ENCODE data around the gene TMEM253.

Gene TMEM253

DNA sequence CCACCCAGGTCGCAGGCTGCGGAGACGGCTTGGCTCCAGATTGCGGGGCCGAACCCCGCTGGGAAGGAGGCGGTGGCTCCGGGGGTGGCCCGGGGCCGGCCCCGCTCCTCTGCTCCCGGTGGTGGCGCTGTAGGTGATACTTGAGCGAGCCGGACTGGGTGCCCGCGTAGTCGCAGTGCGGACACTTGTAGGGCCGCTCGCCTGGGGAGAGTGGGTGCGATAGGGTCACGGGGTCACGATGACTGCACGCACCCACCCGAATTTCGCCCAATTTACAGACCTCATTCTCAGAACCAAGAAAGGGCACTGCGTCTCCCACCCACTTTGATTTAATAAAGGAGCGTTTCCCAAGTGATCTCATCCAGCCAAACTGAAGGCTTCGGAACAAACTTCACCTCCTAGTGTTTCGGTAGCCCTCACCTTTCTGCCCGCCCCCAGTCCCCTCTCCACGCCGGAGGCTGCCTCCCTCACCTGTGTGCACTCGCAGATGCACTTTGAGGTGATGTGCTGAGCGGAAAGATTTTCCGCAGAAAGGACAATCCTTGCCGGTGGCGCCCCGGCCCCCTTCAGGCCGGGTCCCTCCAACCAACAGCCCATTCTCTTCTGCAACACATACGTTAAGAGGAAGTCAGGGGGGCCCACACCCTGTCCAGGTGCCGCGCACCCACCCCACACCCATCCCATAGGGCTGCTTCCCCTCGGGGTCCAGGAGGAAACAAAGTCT lies 9.8 kb upstream of the TMEM253 start:
- DNase-seq: no peak

GRCh38 chr14:21091821-21092272 lies 9.0 kb upstream of the TMEM253 start:
- DNase-seq: no peak

GRCh38 chr14:21092273-21093011 lies 8.4 kb upstream of the TMEM253 start:
- peak; percentile 86 for DNase-seq

- no peak for DNase-seq
Measured at GRCh38 chr14:21093018-21093417, 7.8 kb upstream of the TMEM253 start.

DNA sequence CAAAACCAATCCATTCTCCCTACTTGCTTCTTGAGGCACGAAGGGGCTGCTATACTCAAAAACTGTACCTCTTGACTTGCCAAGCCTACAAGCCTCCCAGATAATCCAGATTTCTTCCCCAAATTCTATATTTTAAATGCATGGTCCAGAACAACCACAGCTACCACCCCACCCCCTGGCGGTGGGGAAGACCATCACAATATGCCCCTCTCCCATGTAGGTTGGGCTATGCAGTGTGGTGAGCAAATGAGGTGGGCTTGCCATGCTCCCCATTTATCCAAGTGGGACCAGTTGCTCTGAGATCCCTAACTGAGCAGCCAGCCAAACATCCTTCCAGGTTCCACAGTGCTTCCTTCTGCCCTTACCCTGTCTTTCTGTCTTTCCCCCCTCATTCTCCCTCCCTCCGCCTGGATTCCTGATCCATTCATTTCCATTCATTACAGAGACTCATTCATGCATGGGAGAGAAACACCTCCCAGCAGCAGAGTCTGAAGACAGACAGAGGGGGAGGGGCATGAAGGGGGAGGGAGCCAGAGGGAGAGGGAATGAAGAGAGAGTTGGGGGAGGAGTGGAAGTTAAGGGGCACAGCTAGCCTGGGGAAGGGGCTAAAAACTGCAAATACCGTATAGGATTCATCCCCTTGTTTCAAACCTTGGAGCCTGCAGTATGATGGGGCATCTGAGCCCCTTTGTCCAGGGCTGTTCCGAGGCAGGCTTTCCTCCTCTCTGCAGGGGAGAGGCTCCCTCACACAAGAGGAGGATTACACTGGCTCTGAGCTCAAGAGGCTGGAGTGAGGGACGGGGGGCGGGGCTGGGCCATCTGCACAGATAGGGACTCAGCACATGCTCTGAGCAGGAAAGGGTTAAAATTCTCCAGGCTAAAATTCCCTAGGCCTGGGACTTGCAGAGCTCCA lies 6.8 kb upstream of the TMEM253 start:
- no peak for DNase-seq

- peak; percentile 35 for DNase-seq
Measured at GRCh38 chr14:21095430-21096205, 5.2 kb upstream of the TMEM253 start.

DNA sequence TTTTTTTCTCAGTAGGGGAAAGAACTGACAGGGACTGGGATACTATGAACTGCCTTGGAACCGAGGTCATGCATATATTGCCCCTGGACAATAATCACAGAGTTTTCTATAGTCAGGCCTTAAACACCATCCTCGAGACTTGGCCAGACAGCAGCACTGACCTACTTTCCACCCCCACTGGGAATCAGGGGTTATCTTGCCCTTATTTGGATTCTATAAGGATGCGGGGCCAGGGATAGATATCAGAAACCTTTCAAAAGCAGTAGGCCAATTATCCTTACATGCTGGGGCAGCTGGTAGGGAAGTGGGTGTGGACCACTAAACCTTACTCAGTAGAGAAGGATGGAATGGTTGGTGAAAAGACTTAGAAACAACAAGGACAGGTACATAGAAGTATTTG lies 4.4 kb upstream of the TMEM253 start:
- DNase-seq: no peak

- no peak for DNase-seq
Measured at GRCh38 chr14:21096978-21097635, 3.8 kb upstream of the TMEM253 start.

DNA sequence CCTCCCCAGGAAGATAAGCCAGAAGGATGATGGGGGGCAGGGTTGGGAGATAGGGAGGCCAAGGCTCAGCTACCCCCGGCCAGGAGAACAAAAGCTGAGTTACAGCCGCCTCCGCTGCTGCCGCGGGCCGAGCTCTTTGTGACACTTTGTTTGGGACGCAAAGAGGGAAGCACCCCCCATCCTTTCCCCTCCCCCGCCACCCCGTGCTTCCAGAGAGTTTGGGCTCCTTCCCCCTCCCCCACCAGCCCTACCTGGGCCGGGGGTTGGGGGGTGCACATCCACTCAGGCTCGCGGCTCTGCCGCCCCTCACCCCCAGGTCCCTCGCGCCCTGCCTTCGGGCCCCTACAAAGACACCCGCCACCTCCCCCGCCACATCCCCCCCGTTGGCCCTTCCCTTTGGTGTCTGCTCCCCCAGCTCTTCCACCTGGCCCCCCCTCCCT lies 3.2 kb upstream of the TMEM253 start:
- peak; percentile 41 for DNase-seq

DNA sequence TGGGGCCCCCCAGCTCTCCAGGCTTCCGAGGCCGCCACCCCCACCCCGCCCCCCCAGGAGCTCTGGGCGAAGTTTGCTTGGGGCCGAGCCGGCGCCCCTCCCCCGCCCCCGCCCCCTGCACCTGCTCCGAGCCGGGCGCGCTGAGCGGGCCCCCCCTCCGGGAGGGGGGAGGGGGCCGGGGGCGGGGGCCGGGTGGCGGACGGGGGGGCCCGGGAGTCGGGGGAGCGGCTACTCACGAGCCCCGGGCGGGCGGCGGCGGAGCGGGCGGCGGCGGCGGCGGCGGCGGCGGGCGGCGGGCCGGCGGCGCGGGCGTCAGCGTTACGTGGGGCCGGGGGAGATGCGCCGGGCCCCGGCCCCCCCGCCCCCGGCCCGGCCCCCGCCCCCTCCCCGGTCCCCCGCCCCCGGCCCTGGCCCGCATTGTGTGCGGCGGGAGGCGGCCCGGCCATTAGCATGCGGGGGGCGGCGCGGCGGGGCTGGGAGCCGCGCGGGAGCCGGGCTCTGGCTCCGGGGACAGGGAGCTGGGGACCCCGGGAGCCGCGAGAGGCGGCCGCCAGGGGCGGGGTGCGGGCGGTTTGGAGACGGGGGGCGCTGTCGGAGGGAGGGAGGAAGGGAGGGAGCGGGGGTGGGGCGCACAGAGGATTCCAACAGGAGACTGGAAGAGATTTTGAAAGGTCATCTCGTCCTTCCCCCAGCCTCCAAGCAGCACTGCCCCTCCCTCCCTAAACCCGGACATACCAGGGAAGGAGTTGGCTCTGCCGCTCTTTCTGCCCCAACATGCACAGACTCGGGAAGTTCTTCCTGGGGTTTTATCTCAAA lies 2.6 kb upstream of the TMEM253 start, which contains the start of gene ZNF219:
Gene ZNF219, minus strand, starts transcription at position 580 of the 816 bp plus-strand sequence. CDS start 5,064 bp downstream, outside the sequence.
- peak; percentile 71 for DNase-seq

- no peak for DNase-seq
Measured at GRCh38 chr14:21098892-21099595, 1.8 kb upstream of the TMEM253 start.

GRCh38 chr14:21099596-21099985 lies 1.3 kb upstream of the TMEM253 start:
- DNase-seq: no peak

- DNase-seq: no peak
Measured at GRCh38 chr14:21101802-21102413, 1.0 kb downstream of the TMEM253 start.

DNA sequence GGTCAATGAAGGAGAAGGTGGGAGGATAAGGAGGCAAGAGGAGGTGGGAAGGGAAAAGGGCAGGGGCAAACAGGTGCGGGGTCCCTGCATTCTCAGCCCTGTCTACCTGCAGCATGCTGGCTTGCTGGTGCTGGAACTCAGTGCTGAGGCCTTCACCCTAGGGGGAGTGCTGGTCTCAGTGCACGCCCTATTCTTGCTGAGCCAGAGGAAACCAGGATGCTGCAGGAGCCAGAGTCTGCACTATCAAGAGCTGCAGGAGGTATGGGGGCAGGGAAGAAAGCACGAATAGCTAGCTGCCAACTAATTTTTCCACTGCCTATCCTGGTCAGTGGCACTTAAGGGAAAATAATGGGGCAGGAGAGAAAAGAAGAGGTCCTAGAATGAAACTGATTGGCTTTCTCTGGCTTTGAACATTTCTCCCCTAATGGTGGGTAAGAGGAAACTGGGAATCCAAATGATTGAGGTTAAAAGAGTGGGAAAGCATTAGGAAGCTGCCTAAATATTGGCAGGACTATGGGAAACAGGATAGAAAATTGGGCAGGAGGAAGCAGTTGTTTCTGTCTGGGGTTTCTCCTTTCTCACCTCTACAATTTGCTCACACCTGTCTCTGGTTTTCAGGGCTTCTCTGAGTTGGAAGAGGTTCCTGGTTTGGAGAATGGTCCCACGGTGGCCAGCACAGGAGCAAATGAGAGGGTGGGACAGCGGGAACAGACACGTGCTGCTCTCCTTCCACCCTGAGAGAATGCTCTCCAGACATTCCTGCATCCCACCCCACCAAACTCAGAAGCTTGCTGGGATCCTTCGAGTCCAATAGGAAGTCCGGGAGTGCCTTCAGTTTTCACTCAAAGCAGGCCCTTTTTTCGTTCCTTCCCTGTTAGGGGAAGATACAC lies 1.9 kb downstream of the TMEM253 start:
- peak; percentile 77 for DNase-seq

DNA sequence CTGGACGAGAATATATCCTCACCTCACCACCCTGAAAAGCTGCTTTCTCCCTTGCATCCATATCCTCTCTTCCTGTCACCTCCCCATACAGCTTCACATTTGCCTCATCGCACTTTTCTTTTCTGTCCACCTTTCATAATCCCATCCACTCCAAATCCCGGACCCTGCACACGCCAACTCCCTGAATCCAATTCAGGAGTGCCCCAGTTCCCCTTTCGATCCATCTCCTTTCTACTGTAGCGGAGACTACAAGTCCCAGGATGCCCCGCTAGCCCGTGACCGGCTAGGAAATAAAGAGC lies 2.5 kb downstream of the TMEM253 start:
- DNase-seq: no peak

- DNase-seq: peak; percentile 99
Measured at GRCh38 chr14:21103710-21104447, 3.0 kb downstream of the TMEM253 start.

- DNase-seq: peak; percentile 84
Measured at GRCh38 chr14:21104448-21105060, 3.7 kb downstream of the TMEM253 start.

DNA sequence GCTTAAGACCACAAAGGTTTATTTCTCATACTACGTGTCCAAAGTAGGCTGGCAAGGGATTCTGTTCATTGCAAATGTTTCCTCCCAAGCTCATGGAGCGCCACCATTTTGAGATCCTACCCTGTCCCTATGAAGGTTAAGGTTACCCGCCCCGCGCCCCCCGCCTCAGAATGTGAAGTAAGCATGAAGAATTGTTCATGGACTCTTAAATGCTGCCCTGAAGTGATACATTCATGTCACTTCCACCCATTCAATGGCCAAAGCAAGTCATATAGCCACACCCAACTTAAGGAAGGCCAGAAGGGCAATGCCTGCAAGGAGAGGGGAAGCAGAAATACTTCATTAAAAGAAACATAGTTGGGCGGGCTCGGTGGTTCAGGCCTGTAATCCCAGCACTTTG lies 4.2 kb downstream of the TMEM253 start:
- no peak for DNase-seq
